Measurements from ENCODE around the gene YJEFN3.

- TF ChIP-seq, protein P1, sequence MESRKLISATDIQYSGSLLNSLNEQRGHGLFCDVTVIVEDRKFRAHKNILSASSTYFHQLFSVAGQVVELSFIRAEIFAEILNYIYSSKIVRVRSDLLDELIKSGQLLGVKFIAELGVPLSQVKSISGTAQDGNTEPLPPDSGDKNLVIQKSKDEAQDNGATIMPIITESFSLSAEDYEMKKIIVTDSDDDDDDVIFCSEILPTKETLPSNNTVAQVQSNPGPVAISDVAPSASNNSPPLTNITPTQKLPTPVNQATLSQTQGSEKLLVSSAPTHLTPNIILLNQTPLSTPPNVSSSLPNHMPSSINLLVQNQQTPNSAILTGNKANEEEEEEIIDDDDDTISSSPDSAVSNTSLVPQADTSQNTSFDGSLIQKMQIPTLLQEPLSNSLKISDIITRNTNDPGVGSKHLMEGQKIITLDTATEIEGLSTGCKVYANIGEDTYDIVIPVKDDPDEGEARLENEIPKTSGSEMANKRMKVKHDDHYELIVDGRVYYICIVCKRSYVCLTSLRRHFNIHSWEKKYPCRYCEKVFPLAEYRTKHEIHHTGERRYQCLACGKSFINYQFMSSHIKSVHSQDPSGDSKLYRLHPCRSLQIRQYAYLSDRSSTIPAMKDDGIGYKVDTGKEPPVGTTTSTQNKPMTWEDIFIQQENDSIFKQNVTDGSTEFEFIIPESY (IDR thresholded peaks at IDR 0.05): no peak
- TF ChIP-seq, protein P2, sequence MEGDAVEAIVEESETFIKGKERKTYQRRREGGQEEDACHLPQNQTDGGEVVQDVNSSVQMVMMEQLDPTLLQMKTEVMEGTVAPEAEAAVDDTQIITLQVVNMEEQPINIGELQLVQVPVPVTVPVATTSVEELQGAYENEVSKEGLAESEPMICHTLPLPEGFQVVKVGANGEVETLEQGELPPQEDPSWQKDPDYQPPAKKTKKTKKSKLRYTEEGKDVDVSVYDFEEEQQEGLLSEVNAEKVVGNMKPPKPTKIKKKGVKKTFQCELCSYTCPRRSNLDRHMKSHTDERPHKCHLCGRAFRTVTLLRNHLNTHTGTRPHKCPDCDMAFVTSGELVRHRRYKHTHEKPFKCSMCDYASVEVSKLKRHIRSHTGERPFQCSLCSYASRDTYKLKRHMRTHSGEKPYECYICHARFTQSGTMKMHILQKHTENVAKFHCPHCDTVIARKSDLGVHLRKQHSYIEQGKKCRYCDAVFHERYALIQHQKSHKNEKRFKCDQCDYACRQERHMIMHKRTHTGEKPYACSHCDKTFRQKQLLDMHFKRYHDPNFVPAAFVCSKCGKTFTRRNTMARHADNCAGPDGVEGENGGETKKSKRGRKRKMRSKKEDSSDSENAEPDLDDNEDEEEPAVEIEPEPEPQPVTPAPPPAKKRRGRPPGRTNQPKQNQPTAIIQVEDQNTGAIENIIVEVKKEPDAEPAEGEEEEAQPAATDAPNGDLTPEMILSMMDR (IDR thresholded peaks at IDR 0.05; ENCODE audit: low read depth, low read length, missing input control): peak; percentile 89
- TF ChIP-seq YY1 (IDR thresholded peaks at IDR 0.05): no peak
- TF ChIP-seq GABPA (IDR thresholded peaks at IDR 0.05 in 1 of 2, conservative IDR thresholded peaks at IDR 0.05 in 1 of 2): no peak
- TF ChIP-seq, protein P3, sequence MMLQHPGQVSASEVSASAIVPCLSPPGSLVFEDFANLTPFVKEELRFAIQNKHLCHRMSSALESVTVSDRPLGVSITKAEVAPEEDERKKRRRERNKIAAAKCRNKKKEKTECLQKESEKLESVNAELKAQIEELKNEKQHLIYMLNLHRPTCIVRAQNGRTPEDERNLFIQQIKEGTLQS (IDR thresholded peaks at IDR 0.05): no peak
- no peak for TF ChIP-seq NR2F2 (IDR thresholded peaks at IDR 0.05)
- no peak for TF ChIP-seq TAF1 (conservative IDR thresholded peaks at IDR 0.05)
- no peak for TF ChIP-seq HNF4A (conservative IDR thresholded peaks at IDR 0.05)
Measured at GRCh38 chr19:19531951-19532805, 3.5 kb downstream of the YJEFN3 start.
